Stimulated activated naive CD8-positive, alpha-beta T cell treated with anti-CD3 and anti-CD28 coated beads, Interleukin-15, Interleukin-2, amounts not matched to agents 100 U/mL and 50 U/mL, for 24 hours (primary cell): ENCODE results near the gene BEGAIN.

Experiments
- ATAC-seq: fragments of 150-1000 bp; cut with Tn5 transposase; one replicate; pipeline ENCODE4 v1.10.0; 2021
- DNase-seq: peaks from one replicate; pipeline ENCODE4 v3.0.0; 2021

The BEGAIN gene

GRCh38 chr14:100536721-100537445 is 50.3 kb downstream of the BEGAIN start:
- DNase-seq (peak; percentile 2), ATAC-seq (no peak)

- DNase-seq (no peak), ATAC-seq (no peak)
Measured at GRCh38 chr14:100536121-100536510, 51.1 kb downstream of the BEGAIN start.

- ATAC-seq, result no peak
- no peak for DNase-seq
Measured at GRCh38 chr14:100535287-100536120, 51.7 kb downstream of the BEGAIN start.

DNA sequence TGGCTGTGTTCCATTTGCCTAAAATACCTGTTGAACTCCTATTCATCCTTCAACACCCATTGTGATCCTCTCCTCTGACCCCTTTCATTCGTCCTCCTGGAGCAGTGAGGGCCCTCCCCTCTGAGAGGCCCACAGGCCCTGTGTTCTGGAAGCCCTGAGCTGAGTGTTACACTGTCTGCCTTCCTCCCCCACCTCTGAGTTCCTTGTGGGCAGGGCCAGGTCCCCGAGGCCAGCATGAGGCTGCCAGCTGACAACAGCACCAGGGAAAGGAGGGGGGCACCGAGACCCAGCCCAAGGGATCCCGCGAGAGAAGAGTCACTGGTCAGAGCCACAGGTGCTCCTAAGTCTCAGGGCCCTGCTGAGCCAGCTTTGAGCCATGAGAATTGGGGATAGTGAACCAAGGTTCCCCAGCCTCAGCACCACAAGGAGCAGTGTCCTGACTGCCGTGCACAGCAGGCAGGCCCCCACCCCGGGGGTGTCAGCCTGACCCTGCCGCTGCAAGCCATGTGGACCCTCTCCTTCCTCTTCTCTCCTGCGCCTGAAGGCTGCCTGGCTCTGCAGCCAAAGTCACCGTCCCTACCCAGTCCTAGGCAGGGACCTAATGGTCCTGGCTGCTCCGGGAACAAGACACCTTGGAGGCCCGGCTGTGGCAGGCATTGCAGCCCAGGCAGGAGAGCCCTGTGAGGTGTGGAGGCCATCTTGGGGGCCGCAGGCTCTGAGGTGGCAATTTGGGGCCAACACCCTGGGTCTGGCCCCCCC is 52.5 kb downstream of the BEGAIN start:
- ATAC-seq (no peak), DNase-seq (peak; percentile 1)

- DNase-seq (peak; percentile 2), ATAC-seq (no peak)
Measured at GRCh38 chr14:100533656-100534485, 53.3 kb downstream of the BEGAIN start.

DNA sequence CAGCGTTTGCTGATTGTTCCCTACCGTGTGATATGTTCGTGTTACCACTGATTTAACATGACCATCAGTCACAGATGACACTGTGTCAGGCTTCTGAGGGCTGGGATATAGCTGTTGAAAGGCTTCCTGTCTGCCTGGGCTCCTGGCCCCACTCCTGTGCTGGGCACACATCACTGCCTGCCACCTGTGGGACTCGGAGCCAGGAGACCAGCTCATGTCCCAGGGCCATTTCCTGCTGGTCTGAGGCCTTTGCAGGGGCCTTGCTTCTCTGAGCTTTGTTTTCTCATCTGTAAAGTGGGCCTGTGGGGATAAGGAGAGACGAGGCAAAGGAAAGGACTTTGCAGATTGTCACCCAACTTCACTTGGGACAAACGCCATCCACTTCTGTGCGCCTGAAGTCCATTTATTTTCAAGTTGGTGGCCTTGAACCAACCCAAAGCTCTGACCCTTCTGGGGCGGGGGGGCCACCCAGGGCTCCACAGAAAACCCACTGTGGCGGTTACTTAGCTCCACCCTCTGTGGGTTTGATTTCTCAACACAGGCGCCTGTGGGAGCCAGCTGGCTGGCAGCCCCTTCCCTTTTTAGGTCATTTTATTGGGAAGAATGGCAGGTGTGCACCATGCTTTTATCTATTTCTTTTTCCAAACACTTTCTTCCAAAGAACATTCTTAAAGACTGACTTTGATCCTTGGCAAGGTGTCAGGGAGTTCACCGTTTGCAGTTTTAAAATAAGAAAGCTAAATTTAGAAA is 54.1 kb downstream of the BEGAIN start:
- ATAC-seq, result no peak
- DNase-seq, result peak; percentile 1

DNA sequence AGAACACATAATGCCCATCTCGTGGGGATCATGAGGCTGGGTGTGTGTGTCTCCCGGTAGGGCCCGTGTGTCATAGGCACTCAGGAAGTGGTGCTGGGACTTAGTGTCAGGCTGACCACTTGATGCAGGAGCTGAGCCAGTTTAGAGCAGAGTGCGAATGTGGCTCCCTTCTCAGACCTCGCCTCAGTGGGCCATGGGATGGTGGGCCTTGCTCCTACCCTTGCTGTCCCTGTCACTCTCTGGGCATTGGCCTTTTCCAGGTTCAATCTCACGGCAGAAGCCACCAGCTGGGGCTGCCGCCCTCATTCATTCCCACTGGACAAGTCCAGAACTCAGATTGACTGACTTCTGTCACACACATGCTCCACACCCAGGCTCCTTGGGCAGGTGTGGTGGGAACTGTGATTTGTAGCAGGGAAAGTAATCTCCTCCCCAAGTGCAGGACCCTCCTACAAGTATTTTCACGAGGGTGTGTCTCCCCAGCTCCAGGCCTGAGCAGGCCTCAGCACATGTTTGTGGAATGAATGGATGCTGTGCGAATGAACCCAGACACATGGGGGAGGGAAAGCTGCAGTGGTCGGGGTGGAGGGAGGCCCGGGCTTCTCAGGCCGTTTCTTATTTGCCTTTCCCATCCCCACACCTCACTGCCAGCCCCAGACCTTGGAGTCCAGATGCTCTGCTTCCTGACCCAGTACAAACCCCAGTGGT is 54.9 kb downstream of the BEGAIN start:
- no peak for DNase-seq
- ATAC-seq, result no peak

- ATAC-seq (no peak), DNase-seq (no peak)
Measured at GRCh38 chr14:100531152-100532121, 55.8 kb downstream of the BEGAIN start.

DNA sequence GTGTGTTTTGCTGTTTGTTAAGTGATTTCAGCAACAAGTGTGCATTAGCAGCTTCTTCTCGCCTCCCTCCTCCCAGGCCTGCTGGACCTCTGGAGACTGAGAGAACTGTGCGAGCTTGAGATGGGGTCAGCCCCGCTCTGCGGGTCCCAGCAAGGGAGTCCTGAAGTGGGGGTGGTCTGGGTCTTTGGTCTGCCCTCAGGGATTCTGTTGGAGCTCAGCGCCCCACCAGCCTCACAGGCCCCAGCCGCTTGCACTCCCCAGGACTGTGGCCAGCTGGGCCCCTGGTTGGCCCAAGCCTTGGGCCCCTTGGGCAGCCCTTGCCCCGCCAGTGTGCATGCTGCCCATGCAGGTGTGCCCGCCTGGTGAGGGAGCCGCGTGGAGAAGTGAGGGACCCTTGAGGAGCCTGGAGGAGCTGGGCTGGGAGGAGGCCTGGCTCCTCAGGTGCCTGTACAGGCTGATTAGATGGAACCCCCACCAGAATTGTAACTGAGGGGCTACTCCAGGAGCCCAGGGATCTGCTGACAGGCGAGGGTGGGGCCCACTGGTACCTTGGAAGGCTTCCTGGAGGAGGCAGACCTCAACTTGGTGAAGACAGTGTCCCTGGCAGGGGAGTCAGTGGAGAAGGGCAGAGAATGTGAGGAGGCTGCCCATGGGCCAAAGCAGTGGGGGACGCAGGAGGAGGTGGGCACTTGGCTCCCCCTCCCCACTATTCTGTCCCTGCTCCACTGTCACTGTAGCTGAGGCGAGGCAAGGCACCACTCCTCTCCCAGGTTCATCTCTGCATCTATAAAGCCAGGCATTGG is 56.7 kb downstream of the BEGAIN start:
- no peak for ATAC-seq
- no peak for DNase-seq

GRCh38 chr14:100529561-100530031 is 57.6 kb downstream of the BEGAIN start:
- no peak for DNase-seq
- no peak for ATAC-seq

GRCh38 chr14:100528962-100529560 is 58.2 kb downstream of the BEGAIN start:
- ATAC-seq (no peak), DNase-seq (no peak)

- ATAC-seq, result no peak
Measured at GRCh38 chr14:100526632-100527031, 60.6 kb downstream of the BEGAIN start.

DNA sequence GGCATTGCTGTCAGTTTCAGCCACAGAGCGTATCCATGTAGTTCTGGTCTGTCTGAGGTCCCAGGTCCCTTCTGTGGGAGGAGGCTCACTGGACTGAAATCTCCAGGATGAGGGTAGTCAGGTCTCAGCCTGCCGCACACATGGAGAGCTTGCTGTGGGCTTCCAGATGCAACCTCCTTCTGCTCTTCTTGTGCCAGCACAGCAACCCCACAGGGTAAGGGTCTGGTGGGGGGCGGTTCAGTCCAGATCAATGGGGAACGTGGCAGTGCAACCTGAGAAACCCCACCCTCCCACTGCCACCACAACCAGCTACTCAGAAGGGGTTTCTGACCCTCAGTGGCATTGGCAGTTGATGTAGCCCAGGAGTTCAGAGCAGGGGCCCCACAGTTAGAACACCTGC is 61.2 kb downstream of the BEGAIN start:
- no peak for DNase-seq
- no peak for ATAC-seq

More at GRCh38 chr14:100526632-100527031, 60.6 kb downstream of the BEGAIN start:
- no peak for DNase-seq

GRCh38 chr14:100525615-100526014 is 61.6 kb downstream of the BEGAIN start:
- DNase-seq, result no peak
- ATAC-seq, result no peak

- ATAC-seq, result no peak
- peak; percentile 43 for DNase-seq
Measured at GRCh38 chr14:100524933-100525243, 62.3 kb downstream of the BEGAIN start.

DNA sequence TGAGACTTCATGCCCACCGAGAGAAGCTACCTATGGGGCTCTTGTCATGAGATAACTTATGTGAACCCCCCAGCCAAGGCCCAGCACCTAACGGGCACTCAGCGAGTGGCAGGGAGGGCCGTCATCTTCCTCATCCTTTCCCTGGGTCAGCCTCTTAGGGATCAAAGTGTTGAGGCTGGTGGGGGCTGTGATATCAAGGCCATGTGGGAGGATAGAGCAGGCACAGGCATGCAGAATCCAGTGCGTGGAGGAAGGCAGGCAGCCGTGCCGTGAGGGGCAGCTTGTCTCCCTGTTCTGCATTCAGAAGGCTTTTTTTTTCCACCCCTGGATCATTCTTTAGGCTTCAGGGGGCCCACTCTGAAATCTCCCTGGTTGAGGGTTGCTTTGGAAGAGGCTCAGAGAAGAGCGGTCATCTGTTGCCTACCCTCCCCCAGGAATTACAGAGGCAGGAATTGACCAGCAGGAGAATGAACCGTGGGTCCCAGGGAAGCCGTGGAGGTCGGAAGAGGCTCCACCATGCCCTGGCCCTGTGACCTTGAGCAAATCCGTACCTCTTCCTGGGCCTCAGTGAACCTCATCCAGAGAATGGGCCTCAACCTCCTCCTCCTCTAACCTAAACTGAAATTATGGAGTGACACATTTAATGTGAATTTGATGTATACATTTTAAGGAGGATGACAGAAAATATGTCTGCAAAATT is 62.8 kb downstream of the BEGAIN start:
- DNase-seq, result no peak
- no peak for ATAC-seq

DNA sequence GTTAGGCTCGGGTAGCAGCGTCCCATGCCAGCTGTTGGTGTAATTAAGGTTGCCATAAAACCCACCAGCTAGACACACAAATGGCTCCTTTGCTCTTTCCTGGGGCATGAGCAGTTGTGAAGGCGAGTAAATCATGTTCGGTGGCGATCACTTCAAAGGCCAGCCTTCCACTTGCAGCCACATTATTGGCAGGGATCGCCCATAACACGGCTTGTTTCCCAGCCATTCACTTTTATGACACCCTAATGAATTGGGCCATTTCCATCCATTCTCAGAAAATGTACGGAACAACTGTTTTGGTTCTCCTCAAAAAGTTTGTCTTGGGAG is 63.4 kb downstream of the BEGAIN start:
- DNase-seq (no peak), ATAC-seq (no peak)
